ENCODE data around the gene EDN1. TPM values are rescaled to one million over a fixed set of nuclear protein-coding genes. Genes with fewer than 3 reads are reported as not detected.
"Not testable (repeated sequence)": the region's sequence is repeated elsewhere in the genome, so short reads cannot be mapped to it uniquely, and the experiment has no call there.

Gene EDN1
- total RNA-seq, 2 experiments from 2014 or later, result 0.15 to 0.24 TPM

DNA sequence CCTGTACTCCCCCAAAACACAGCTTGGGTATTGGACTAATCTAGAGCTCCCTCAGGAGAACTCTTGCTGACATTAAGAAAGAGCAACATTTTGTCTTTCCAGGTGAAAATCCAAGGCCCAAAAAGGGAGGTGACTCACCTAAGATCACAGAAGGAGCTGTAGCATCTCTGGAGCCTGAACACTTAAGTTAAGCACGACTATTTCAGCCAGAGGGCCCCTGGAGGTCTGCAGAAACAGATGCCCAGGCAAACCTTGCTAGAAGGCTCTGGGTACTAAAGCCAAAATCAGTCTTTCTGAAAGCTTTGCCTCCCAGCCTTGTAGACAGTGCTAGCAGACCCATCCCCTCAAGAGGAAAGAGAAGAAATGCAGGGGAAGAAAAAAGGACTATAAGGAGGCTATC is 8.8 kb downstream of the EDN1 start:
- no peak for DNase-seq
- Mint-ChIP-seq H3K4me3 (no peak overlapping the region), H3K27me3 (ENCODE audit: low read depth) (no peaks in the 10 kb centered on the region), H3K4me1 (ENCODE audit: low read depth) (no peaks in the 10 kb centered on the region), H3K9me3 (no peaks in the 10 kb centered on the region), H3K36me3 (ENCODE audit: low read depth) (no peaks in the 10 kb centered on the region), H3K27ac (no peak overlapping the region)
- CTCF ChIA-PET, result interaction anchor here (0.7 to 1.4 kb wide), 5 partner anchors 9 to 307 kb away, joined by 3 to 4 read pairs (median 3); no protein-coding TSS in a partner anchor
- intact Hi-C loops (cut with micrococcal nuclease), result no loop called here

DNA sequence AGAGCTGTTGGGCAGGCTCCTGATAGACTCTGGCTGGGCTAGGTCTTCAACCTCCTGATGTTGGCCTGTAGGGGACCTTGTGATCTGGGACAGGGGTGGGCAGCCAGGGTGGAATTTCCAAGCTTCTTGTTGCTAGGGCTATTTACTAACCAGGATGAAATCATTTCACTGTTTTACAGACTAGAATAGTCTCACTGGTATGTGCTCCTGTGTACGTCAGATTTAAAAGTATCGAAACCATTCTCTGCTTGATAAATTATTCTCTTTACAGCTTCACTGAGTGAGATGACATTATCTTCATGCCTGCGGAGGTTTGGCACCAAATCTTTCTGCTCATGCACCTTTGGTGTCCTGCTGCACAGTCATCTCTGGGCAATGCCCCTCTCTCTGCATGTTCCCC is 10.9 kb downstream of the EDN1 start:
- Mint-ChIP-seq H3K9me3 (no peaks in the 10 kb centered on the region), H3K4me1 (ENCODE audit: low read depth) (no peaks in the 10 kb centered on the region), H3K27me3 (ENCODE audit: low read depth) (peaks cover 9% of the 10 kb centered on the region), H3K36me3 (ENCODE audit: low read depth) (no peaks in the 10 kb centered on the region), H3K4me3 (no peak overlapping the region), H3K27ac (no peak overlapping the region)
- CTCF ChIA-PET, result no interaction called here
- no peak for DNase-seq
- intact Hi-C loops (cut with micrococcal nuclease), result no loop called here

DNA sequence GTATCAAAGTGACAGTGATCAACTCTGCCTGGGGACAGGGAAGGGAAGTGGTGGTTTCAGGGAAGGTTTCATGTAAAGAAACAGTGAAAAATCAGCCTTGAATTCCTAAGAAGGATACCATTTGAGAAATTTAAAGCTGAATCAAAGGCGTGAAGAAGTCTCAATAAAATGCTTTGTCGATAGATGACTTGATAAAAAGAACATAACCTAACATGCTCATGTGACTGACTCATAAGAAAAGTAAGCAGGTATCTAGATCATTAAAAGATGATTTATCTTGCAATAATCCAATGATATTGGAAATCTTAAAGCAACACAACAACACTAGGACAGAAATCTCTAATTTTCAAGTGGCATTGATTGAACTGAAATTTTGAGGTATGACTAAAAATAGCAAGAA is 14.3 kb downstream of the EDN1 start:
- Mint-ChIP-seq H3K27ac (no peak overlapping the region), H3K9me3 (no peaks in the 10 kb centered on the region), H3K4me1 (ENCODE audit: low read depth) (no peaks in the 10 kb centered on the region), H3K36me3 (ENCODE audit: low read depth) (no peaks in the 10 kb centered on the region), H3K27me3 (ENCODE audit: low read depth) (peaks cover 10% of the 10 kb centered on the region), H3K4me3 (no peak overlapping the region)
- CTCF ChIA-PET, result interaction anchor here (0.6 to 0.8 kb wide), 2 partner anchors 28 to 1132 kb away, joined by 5 read pairs; no protein-coding TSS in a partner anchor
- intact Hi-C loops (cut with micrococcal nuclease), result no loop called here
- no peak for DNase-seq

DNA sequence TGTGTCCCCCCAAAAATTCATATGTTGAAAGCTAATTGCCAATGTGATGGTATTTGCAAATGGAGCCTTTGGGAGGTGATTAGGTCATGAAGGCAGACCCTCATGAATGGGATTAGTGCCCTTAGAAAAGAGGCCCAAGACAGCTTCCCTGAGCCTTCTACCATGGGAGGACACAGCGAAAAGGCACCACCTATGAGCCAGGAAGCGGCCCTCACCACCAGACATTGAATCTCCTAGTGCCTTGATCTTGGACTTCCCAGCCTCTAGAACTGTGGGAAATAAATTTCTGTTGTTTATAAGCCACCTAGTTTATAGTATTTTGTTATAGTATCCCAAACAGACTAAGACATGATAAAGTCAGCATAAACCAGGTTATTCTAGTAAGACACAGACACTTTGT is 18.9 kb downstream of the EDN1 start:
- Mint-ChIP-seq H3K4me3 (no peak overlapping the region), H3K27me3 (ENCODE audit: low read depth) (peaks cover 12% of the 10 kb centered on the region), H3K9me3 (no peaks in the 10 kb centered on the region), H3K27ac (no peak overlapping the region), H3K36me3 (ENCODE audit: low read depth) (no peaks in the 10 kb centered on the region), H3K4me1 (ENCODE audit: low read depth) (no peaks in the 10 kb centered on the region)
- intact Hi-C loops (cut with micrococcal nuclease), result no loop called here
- no peak for DNase-seq
- CTCF ChIA-PET, result no interaction called here

DNA sequence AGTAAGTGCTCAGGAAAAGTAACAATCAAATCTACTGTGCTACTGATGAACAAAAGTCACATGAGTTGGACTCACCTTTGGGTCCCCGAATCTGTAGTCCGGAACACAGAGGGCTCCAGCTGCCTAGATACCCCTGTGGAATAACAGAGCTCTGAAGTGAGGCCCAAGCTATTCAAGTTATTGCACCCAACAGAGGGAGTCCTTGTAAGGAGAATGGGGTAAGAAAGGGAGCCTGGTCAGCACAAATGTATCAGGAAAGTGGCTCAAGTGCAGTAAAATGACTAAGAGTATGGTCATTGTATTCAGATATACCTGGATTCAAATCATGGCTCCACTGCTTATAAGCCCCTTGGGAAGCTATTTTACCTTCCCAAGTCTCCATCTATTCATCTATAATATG is 20.9 kb downstream of the EDN1 start:
- H3K27me3 Mint-ChIP-seq (ENCODE audit: low read depth), result peaks cover 14% of the 10 kb centered on the region
- no peaks in the 10 kb centered on the region for H3K9me3 Mint-ChIP-seq
- no peak overlapping the region for H3K27ac Mint-ChIP-seq
- H3K36me3 Mint-ChIP-seq (ENCODE audit: low read depth), result no peaks in the 10 kb centered on the region
- CTCF ChIA-PET, result interaction anchor here (1.3 kb wide), 1 partner anchor 21 kb away, joined by 7 read pairs; the partner anchor contains the start of gene EDN1
- H3K4me1 Mint-ChIP-seq (ENCODE audit: low read depth), result no peaks in the 10 kb centered on the region
- no peak overlapping the region for H3K4me3 Mint-ChIP-seq
- no peak for DNase-seq
- intact Hi-C loops (cut with micrococcal nuclease), result no loop called here

DNA sequence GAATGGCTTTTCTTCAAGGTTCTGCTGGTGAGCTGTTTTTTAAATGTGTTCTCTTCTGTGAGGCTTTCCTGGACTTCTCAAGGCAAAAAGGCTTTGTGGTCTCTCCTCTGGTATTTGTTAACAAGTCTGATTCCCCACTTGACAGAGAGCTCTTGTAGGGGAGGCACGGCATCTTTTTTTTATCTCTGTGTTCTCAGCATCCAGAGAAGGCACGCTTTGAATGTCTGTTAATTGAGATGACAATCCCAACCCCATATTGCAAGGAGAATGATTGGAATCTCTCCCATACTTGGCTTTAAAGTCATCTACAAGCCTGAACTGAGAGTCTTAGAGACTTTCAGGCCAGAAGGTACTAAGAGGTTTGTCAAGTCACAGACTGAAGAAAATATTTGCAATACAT is 22.6 kb downstream of the EDN1 start:
- H3K27ac Mint-ChIP-seq, result no peak overlapping the region
- H3K36me3 Mint-ChIP-seq (ENCODE audit: low read depth), result no peaks in the 10 kb centered on the region
- no peaks in the 10 kb centered on the region for H3K4me1 Mint-ChIP-seq (ENCODE audit: low read depth)
- no peaks in the 10 kb centered on the region for H3K9me3 Mint-ChIP-seq
- no peak for DNase-seq
- intact Hi-C loops (cut with micrococcal nuclease), result no loop called here
- CTCF ChIA-PET, result no interaction called here
- peaks cover 19% of the 10 kb centered on the region for H3K27me3 Mint-ChIP-seq (ENCODE audit: low read depth)
- H3K4me3 Mint-ChIP-seq, result no peak overlapping the region

DNA sequence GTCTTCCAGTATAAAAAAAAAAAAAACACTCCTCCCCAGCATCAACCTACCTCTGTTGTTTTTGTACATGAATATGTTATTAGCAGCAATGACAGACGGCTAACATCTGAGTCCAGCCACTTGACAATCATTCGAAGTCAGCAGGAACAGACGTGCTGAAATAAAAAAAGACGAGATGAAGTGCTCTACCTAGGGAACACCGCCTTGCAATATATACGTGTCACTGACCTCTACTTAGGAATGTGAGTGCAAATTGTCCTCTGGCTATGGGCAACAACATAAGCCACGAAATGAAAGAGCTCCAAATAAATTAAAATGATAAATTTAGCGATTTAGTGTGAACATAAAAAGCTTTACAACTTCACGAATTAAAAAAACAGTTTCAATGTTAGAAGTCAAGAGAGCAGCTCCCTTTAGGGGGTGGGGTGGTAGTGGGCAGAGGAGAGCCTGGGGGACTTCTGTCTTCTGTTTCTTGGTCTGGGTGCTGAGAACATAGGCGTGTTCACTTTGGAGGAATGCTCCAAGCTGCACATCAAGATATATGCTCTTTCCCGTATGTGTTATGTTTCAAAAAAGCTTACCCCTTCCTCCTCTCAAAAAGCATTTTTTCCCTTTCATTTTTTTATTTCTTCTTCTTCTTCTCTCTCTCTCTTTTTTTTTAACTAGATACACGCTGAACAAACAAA is 23.3 kb downstream of the EDN1 start:
- no peaks in the 10 kb centered on the region for H3K36me3 Mint-ChIP-seq (ENCODE audit: low read depth)
- no peak for DNase-seq
- no peak overlapping the region for H3K27ac Mint-ChIP-seq
- no peaks in the 10 kb centered on the region for H3K4me1 Mint-ChIP-seq (ENCODE audit: low read depth)
- H3K4me3 Mint-ChIP-seq, result no peak overlapping the region
- H3K27me3 Mint-ChIP-seq (ENCODE audit: low read depth), result peaks cover 18% of the 10 kb centered on the region
- peaks cover 2% of the 10 kb centered on the region for H3K9me3 Mint-ChIP-seq
- intact Hi-C loops (cut with micrococcal nuclease), result no loop called here
- CTCF ChIA-PET, result interaction anchor here (1.4 kb wide), 1 partner anchor 18 kb away, joined by 3 read pairs; no protein-coding TSS in a partner anchor

DNA sequence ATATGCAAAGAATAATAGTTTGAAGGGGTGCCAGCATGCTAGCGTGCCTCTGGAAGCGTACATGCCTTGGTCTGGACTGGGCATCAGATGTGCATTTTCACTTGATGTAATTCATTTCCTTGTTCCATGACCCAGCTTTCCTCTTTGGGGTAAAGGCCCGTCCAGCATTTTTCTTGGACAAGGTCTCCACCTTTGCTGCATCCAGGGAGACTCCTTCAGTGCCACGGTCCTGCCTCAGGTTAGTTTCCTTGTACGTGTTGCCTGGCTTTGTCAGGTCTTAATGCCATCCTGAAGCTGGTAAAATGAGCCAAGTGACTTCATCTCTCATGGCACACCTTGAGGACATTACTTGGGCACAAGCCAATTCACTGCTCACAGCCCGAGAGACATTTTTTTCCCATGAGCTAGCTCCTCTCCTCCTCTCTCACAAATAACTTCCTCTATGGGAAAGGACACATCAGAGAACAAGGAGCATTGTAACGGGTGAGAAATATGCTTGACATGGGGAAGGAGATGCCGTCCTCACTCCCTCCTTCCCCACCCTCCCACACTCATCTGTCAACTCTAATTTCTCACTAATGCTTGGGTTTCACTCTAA is 23.9 kb downstream of the EDN1 start:
- no peak overlapping the region for H3K27ac Mint-ChIP-seq
- H3K27me3 Mint-ChIP-seq (ENCODE audit: low read depth), result peaks cover 21% of the 10 kb centered on the region
- intact Hi-C loops (cut with micrococcal nuclease), result no loop called here
- H3K36me3 Mint-ChIP-seq (ENCODE audit: low read depth), result no peaks in the 10 kb centered on the region
- peaks cover 4% of the 10 kb centered on the region for H3K9me3 Mint-ChIP-seq
- no peaks in the 10 kb centered on the region for H3K4me1 Mint-ChIP-seq (ENCODE audit: low read depth)
- no peak for DNase-seq
- CTCF ChIA-PET, result interaction anchor here (1.4 kb wide), 1 partner anchor 17 kb away, joined by 3 read pairs; no protein-coding TSS in a partner anchor
- no peak overlapping the region for H3K4me3 Mint-ChIP-seq

DNA sequence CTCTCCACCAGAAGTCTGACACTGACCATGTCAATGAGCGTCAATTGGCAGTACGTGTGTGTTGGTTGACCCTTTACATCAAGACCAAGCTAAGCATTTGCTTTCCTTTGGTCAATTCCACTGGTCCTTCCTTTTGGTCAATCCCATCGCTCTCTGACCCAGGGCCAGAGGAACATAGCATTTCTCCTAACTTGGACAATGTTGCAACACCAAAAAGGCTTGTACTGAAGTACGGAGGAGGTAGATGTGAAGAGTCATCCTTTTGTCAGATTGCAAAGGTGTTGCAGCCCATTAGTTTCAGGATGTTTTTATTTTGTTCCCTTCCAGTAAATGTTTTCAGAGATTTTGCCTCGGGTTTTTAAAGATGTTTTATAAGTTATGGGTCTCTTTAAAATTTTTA is 24.6 kb downstream of the EDN1 start:
- intact Hi-C loops (cut with micrococcal nuclease), result no loop called here

DNA sequence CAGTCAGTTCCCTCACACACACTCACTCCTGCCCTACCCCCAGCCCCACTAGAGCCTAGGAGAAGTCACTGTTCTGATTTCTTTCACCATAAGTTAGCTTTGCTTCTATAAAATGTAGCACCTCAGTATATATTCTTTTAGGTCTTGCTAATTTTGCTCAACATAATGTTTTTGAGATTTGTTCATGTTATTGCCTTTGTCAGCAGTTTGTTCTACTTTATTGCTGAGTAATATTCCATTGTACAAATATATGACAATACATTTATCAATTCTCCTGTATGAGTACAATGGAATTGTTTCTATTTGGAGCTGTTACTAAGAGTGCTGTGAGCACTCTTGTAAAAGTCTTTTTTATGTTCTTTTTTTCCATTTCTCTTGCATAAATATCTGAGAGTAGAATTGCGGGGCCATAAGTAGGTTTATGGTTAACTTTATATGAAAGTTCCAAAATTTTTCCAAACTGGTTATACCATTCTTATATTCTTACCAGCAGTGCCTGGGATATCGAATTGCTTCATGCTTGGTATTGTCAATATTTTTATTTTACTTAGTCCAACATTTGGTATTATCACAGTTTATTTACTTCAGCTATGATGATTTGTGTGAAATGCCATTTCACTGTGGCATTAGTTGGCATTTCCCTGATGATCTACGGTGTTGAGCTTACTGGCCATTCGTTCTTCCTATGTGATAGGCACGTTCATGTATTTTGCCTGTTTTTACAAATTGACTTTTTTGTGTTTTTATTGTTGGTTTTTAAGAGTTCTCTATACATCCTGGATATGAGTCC is 25.3 kb downstream of the EDN1 start:
- Mint-ChIP-seq H3K27ac (no peak overlapping the region), H3K9me3 (peaks cover 4% of the 10 kb centered on the region), H3K27me3 (ENCODE audit: low read depth) (peaks cover 21% of the 10 kb centered on the region), H3K4me1 (ENCODE audit: low read depth) (no peaks in the 10 kb centered on the region), H3K4me3 (no peak overlapping the region), H3K36me3 (ENCODE audit: low read depth) (no peaks in the 10 kb centered on the region)
- CTCF ChIA-PET, result interaction anchor here (0.6 to 0.8 kb wide), 2 partner anchors 12 to 47 kb away, joined by 3 read pairs; no protein-coding TSS in a partner anchor
- intact Hi-C loops (cut with micrococcal nuclease), result no loop called here
- DNase-seq, result no peak

More for the DNA sequence above, 24.6 kb downstream of the EDN1 start:
- Mint-ChIP-seq H3K27ac (no peak overlapping the region), H3K27me3 (ENCODE audit: low read depth) (peaks cover 21% of the 10 kb centered on the region), H3K9me3 (peaks cover 4% of the 10 kb centered on the region), H3K36me3 (ENCODE audit: low read depth) (no peaks in the 10 kb centered on the region), H3K4me3 (no peak overlapping the region), H3K4me1 (ENCODE audit: low read depth) (no peaks in the 10 kb centered on the region)
- DNase-seq, result no peak
- CTCF ChIA-PET, result interaction anchor here (1.4 kb wide), 1 partner anchor 16 kb away, joined by 3 read pairs; no protein-coding TSS in a partner anchor

DNA sequence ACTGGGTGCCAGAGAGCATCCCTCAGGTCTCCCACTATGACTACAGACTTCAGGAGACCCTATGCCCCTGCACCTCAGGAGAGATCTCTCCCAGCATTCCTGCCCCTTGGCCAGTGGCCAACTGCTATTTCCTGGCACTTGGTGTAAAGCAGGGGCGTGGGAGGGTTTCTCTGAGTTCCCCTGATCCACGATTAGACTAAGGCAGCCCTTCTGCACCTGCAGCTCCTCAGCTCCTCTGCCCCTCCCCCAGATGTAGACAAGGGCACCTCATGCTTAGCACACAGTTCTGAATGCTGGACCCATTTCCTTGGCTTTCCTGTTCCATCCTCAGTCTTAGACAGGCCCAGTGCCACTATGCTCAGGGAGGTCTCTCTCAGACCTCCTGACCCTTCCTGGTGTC is 28.6 kb downstream of the EDN1 start:
- H3K4me1 Mint-ChIP-seq (ENCODE audit: low read depth), result no peaks in the 10 kb centered on the region
- DNase-seq, result no peak
- peaks cover 4% of the 10 kb centered on the region for H3K9me3 Mint-ChIP-seq
- CTCF ChIA-PET, result no interaction called here
- no peaks in the 10 kb centered on the region for H3K36me3 Mint-ChIP-seq (ENCODE audit: low read depth)
- no peak overlapping the region for H3K27ac Mint-ChIP-seq
- intact Hi-C loops (cut with micrococcal nuclease), result no loop called here
- H3K27me3 Mint-ChIP-seq (ENCODE audit: low read depth), result peaks cover 22% of the 10 kb centered on the region
- no peak overlapping the region for H3K4me3 Mint-ChIP-seq

DNA sequence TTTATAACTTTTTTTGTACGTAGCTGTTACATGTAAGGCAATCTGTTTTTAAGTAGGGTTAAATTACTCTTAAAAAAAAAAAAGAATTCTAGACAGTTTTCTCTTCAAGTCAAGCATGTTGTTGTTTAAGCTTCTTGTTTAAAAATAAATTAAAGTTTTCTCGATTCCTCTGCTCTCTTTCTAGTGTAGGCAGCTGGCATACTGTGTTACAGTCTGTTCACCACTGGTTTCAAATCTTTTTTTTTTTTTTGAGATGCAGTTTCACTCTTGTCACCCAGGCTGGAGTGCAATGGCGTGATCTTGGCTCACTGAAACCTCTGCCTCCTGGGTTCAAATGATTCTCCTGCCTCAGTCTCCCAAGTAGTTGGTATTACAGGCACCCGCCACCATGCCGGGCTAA is 29.9 kb downstream of the EDN1 start:
- CTCF ChIA-PET, result interaction anchor here (0.6 to 0.7 kb wide), 2 partner anchors 17 to 352 kb away, joined by 3 to 6 read pairs; no protein-coding TSS in a partner anchor
- H3K27ac Mint-ChIP-seq; intact Hi-C loops (cut with micrococcal nuclease); H3K9me3 Mint-ChIP-seq; DNase-seq; H3K36me3 Mint-ChIP-seq (ENCODE audit: low read depth); H3K4me1 Mint-ChIP-seq (ENCODE audit: low read depth); H3K4me3 Mint-ChIP-seq: not testable (repeated sequence)
- peaks cover 15% of the 10 kb centered on the region for H3K27me3 Mint-ChIP-seq (ENCODE audit: low read depth)
